DND-41 (cell line): ENCODE results near the gene APC.

Experiments
- ATAC-seq: fragments of 200-7000 bp; cut with Tn5 transposase; 3 replicates; pipeline ENCODE4 v1.9.1; 2021; ENCODE audit warnings: low read depth; ENCODE audit not compliant: insufficient read depth
- DNase-seq: peaks from one replicate; pipeline ENCODE4 v3.0.0-alpha.2; 2020
- H2AFZ ChIP-seq: 2 replicates; pipeline ENCODE4 v1.6.0; 2012; ENCODE audit warnings: low read depth, low read length
- H3K27ac ChIP-seq: 2 replicates; pipeline ENCODE4 v1.5.1; 2012; ENCODE audit warnings: low read length, inconsistent platforms
- H3K27me3 ChIP-seq: fragments of 200-600 bp; sonication (generic); 2 replicates; pipeline ENCODE4 v1.6.0; 2012; ENCODE audit warnings: low read length, mild to moderate bottlenecking, inconsistent platforms; ENCODE audit not compliant: insufficient read depth, poor library complexity
- H3K36me3 ChIP-seq: 2 replicates; pipeline ENCODE4 v1.5.1; 2012; ENCODE audit warnings: low read length, inconsistent platforms; ENCODE audit not compliant: insufficient read depth
- H3K4me1 ChIP-seq: 2 replicates; pipeline ENCODE4 v1.5.1; 2012; ENCODE audit warnings: mild to moderate bottlenecking, low read length; ENCODE audit not compliant: insufficient read depth
- H3K4me2 ChIP-seq: 2 replicates; pipeline ENCODE4 v1.6.0; 2012; ENCODE audit warnings: mild to moderate bottlenecking, moderate library complexity, low read length, inconsistent platforms; ENCODE audit not compliant: insufficient read depth
- H3K4me3 ChIP-seq, 2 experiments: fragments of 200-600 bp in 1 of 2; shearing (Covaris generic) in 1 of 2; 2 replicates each; pipeline ENCODE4 v1.5.1; 2012 to 2016; ENCODE audit warnings: inconsistent platforms in 2 of 2, low read length in 2 of 2, mild to moderate bottlenecking in 2 of 2, low read depth in 1 of 2, moderate library complexity in 1 of 2
- H3K79me2 ChIP-seq: 2 replicates; pipeline ENCODE4 v1.6.0; 2012; ENCODE audit warnings: low read length, inconsistent platforms; ENCODE audit not compliant: insufficient read depth
- H3K9ac ChIP-seq: 2 replicates; pipeline ENCODE4 v1.6.0; 2012; ENCODE audit warnings: low read depth, mild to moderate bottlenecking, inconsistent platforms, low read length, moderate library complexity
- H3K9me3 ChIP-seq: 2 replicates; pipeline ENCODE4 v1.5.1; 2012; ENCODE audit warnings: low read length, moderate library complexity, mild to moderate bottlenecking, inconsistent platforms; ENCODE audit not compliant: insufficient read depth, severe bottlenecking
- H4K20me1 ChIP-seq: 2 replicates; pipeline ENCODE4 v1.6.0; 2012; ENCODE audit warnings: low read length; ENCODE audit not compliant: insufficient read depth
- EZH2 ChIP-seq: IDR thresholded peaks from 3 replicates; pipeline ENCODE4 v1.6.1; 2012; ENCODE audit warnings: borderline replicate concordance, low read depth, mild to moderate bottlenecking, moderate library complexity, low read length, inconsistent platforms; ENCODE audit not compliant: severe bottlenecking
- TF ChIP-seq, protein P1 (sequence below): IDR thresholded peaks from 2 replicates; pipeline ENCODE4 v1.5.1; 2012; ENCODE audit warnings: borderline replicate concordance, low read length, moderate library complexity, mild to moderate bottlenecking; ENCODE audit not compliant: poor library complexity, severe bottlenecking; ENCODE audit errors: extremely low read depth

The APC gene

DNA sequence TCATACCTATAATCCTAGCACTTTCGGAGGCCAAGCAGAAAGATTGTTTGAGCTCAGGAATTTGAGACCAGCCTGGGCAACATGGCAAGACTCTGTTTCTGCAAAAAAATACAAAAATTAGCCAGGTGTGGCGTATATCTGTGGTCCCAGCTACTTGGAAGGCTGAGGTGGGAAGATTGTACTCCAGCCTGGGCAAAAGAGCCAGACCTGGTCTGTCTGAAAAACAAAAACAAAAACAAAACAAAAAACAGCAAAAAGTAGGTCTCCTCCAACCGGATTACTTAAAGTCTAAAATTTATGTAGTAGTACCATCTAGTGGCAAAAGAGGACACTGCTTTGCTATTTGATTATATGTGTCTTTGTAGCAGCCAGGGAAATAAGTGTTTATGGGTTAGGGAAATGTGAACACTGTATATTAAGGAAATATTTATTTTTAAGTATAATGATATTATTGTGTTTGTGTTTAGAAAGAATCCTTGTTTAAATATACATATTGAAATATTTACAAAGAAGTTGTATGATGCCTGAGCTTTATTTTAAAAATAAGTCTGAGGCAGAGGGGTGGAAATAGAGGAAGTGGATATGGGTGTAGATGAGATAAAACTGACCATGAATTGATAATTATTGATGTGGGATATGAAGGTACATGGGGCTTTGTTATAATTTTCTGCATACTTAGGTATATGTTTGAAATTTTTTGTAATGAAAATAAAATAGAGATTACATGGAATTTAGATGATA lies 20.0 kb downstream of the APC start:
- no peak for DNase-seq
- peak; percentile 88 for ATAC-seq
- no peak overlapping the region for H3K4me3 ChIP-seq
- TF ChIP-seq EZH2 = no peak
- TF ChIP-seq, protein P1, sequence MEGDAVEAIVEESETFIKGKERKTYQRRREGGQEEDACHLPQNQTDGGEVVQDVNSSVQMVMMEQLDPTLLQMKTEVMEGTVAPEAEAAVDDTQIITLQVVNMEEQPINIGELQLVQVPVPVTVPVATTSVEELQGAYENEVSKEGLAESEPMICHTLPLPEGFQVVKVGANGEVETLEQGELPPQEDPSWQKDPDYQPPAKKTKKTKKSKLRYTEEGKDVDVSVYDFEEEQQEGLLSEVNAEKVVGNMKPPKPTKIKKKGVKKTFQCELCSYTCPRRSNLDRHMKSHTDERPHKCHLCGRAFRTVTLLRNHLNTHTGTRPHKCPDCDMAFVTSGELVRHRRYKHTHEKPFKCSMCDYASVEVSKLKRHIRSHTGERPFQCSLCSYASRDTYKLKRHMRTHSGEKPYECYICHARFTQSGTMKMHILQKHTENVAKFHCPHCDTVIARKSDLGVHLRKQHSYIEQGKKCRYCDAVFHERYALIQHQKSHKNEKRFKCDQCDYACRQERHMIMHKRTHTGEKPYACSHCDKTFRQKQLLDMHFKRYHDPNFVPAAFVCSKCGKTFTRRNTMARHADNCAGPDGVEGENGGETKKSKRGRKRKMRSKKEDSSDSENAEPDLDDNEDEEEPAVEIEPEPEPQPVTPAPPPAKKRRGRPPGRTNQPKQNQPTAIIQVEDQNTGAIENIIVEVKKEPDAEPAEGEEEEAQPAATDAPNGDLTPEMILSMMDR = peak; percentile 88
- no peaks in the 10 kb centered on the region for H3K27me3 ChIP-seq
- H3K9ac ChIP-seq = 0 out of 2 replicates have a peak overlapping the region, but pooled peaks have one; percentile 12
- H3K36me3 ChIP-seq = peaks cover 18% of the 10 kb centered on the region; the same call in 1 of the 2 replicates
- no peaks in the 10 kb centered on the region; the same call in 1 of the 2 replicates for H4K20me1 ChIP-seq
- no peak overlapping the region for H3K4me2 ChIP-seq
- no peaks in the 10 kb centered on the region for H3K9me3 ChIP-seq
- no peaks in the 10 kb centered on the region for H3K4me1 ChIP-seq
- H3K27ac ChIP-seq = peak overlapping the region; percentile 56
- H2AFZ ChIP-seq = no peak overlapping the region
- H3K79me2 ChIP-seq = peaks cover 3% of the 10 kb centered on the region; the same call in 1 of the 2 replicates

DNA sequence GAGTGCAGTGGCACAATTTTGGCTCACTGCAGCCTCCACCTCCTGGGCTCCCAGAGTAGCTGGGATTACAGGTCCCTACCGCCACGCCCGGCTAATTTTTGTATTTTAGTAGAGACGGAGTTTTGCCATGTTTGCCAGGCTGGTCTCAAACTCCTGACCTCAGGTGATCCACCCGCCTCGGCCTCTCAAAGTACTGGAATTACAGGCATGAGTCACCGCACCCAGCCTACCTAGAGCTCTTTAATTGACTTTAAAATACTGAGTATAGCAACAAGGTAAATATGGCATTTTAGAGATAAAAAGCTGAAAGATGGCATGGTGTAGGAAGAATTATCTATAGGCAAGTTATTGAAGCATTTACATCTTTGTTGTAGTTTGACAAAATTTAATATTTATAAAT lies 21.0 kb downstream of the APC start:
- Histone ChIP-seq H3K79me2 (no peaks in the 10 kb centered on the region; the same call in 1 of the 2 replicates), H3K36me3 (peaks cover 20% of the 10 kb centered on the region; the same call in 1 of the 2 replicates), H3K27me3 (no peaks in the 10 kb centered on the region), H3K4me2 (no peak overlapping the region), H3K27ac (no peak overlapping the region), H3K9me3 (no peaks in the 10 kb centered on the region), H4K20me1 (no peaks in the 10 kb centered on the region; the same call in 1 of the 2 replicates), H3K4me1 (no peaks in the 10 kb centered on the region), H2AFZ (no peak overlapping the region), H3K9ac (no peak overlapping the region), H3K4me3 (no peak overlapping the region)
- ATAC-seq = no peak
- no peak for DNase-seq
- no peak for TF ChIP-seq EZH2
- TF ChIP-seq, protein P1 = no peak

DNA sequence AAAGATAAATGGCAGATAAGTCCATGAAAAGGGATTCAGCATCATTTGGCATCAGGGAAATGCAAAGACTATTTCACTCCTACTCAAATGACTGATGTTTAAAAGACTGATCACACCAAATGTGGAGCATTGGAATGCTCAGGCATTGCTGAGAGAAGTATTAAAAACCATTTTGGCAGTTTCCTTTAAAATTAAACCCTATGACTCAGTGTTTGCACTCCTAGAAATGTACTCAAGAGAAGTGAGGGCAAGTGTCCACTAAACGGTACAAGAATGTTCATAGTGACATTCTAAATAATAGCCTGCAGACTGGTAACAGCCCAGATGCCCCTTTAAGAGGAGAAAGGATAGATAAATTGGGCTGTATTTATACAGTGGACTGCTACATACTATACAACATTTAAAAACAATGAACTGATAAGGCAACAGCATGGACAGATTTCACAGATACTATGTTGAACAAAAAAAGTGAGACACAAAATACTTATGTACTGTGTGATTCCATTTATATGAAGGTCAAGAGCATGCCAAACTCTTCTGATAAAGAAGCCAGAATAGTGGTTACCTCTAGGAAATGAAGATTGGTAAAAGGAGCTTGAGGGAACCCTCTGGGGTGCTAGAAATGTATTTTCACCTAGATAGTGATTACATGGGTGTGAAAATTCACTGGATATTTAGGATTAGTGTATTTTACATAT lies 24.6 kb downstream of the APC start:
- H3K79me2 ChIP-seq = no peaks in the 10 kb centered on the region
- H2AFZ ChIP-seq = no peak overlapping the region
- H3K36me3 ChIP-seq = peaks cover 22% of the 10 kb centered on the region; the same call in 1 of the 2 replicates
- no peak overlapping the region for H3K27ac ChIP-seq
- no peak overlapping the region for H3K9ac ChIP-seq
- no peaks in the 10 kb centered on the region for H3K9me3 ChIP-seq
- no peak overlapping the region for H3K4me3 ChIP-seq
- H3K27me3 ChIP-seq = no peaks in the 10 kb centered on the region
- H4K20me1 ChIP-seq = no peaks in the 10 kb centered on the region
- no peak for TF ChIP-seq EZH2
- TF ChIP-seq, protein P1 = no peak
- H3K4me1 ChIP-seq = no peaks in the 10 kb centered on the region
- DNase-seq (no peak), ATAC-seq (no peak)
- no peak overlapping the region for H3K4me2 ChIP-seq
